H1 (cell line): ENCODE data around the gene CTDNEP1. TPM values are rescaled to one million over a fixed set of nuclear protein-coding genes. Genes with fewer than 3 reads are reported as not detected.

ENCODE experiments used
- CTCF ChIA-PET: fragments of 300-600 bp; sonication (Branson Sonifier 250); formaldehyde crosslinking; loops from one replicate; lab custom pipeline; 2021; ENCODE audit not compliant: partially characterized antibody; lab: Charles Lee
- POLR2A ChIA-PET: fragments of 300-600 bp; sonication (Branson Sonifier 250); formaldehyde crosslinking; loops from one replicate; lab custom pipeline; 2021; ENCODE audit warnings: inconsistent platforms; ENCODE audit not compliant: partially characterized antibody; lab: Charles Lee
- DNase-seq, 2 experiments: peaks; one replicate each; pipeline versions ENCODE4 v3.0.0 to v3.0.0-alpha.2; 2010 to 2022; ENCODE audit warnings: low spot score in 2 of 2, low read depth in 1 of 2, mixed read lengths in 1 of 2
- FAIRE-seq: peaks from 2 replicates; lab custom pipeline; 2011; peaks lifted over from hg19 to GRCh38; lab: Jason Lieb, UNC
- H2AFZ ChIP-seq: 2 replicates; pipeline ENCODE4 v1.8.1; 2012; ENCODE audit warnings: low read length, inconsistent platforms
- H2AK5ac ChIP-seq: 2 replicates; pipeline ENCODE4 v1.6.1; 2013; ENCODE audit warnings: low read depth, low read length
- H2BK120ac ChIP-seq: replicated peaks from 2 replicates; pipeline ENCODE3; 2013; ENCODE audit warnings: low read depth, low read length, inconsistent platforms
- H2BK12ac ChIP-seq: 2 replicates; pipeline ENCODE4 v1.6.1; 2013; ENCODE audit warnings: low read depth, low read length
- H2BK15ac ChIP-seq: 2 replicates; pipeline ENCODE4 v1.6.1; 2013; ENCODE audit warnings: low read length
- H2BK20ac ChIP-seq: 2 replicates; pipeline ENCODE4 v1.6.1; 2013; ENCODE audit warnings: low read length
- H2BK5ac ChIP-seq: 2 replicates; pipeline ENCODE4 v1.6.1; 2013; ENCODE audit warnings: low read depth, low read length
- H3K14ac ChIP-seq: 2 replicates; pipeline ENCODE4 v1.6.1; 2013; ENCODE audit warnings: inconsistent platforms; ENCODE audit not compliant: insufficient read length
- H3K18ac ChIP-seq: 2 replicates; pipeline ENCODE4 v1.6.1; 2013; ENCODE audit warnings: low read length; ENCODE audit errors: extremely low read depth
- H3K23ac ChIP-seq: 2 replicates; pipeline ENCODE4 v1.6.1; 2013; ENCODE audit warnings: inconsistent platforms; ENCODE audit not compliant: insufficient read length
- H3K23me2 ChIP-seq: 2 replicates; pipeline ENCODE4 v1.6.1; 2013; ENCODE audit warnings: low read depth, low read length
- H3K27ac ChIP-seq: 2 replicates; pipeline ENCODE4 v1.6.1; 2011; ENCODE audit warnings: low read depth, low read length, inconsistent platforms
- H3K27me3 ChIP-seq, 4 experiments: replicated peaks in 1 of 4; 1 replicate in 1 of 4; 2 replicates in 3 of 4; pipeline versions ENCODE4 v1.6.1 to v1.8.1; 2011 to 2013; ENCODE audit warnings: low read length in 3 of 4, mild to moderate bottlenecking in 3 of 4, inconsistent platforms in 2 of 4, mixed read lengths in 2 of 4, moderate library complexity in 1 of 4; ENCODE audit not compliant: control insufficient read depth in 3 of 4, insufficient read depth in 3 of 4; ENCODE audit errors: extremely low read depth in 1 of 4
- H3K36me3 ChIP-seq, 4 experiments: 2 replicates each; pipeline versions ENCODE4 v1.6.1 to v1.8.1; 2011 to 2013; ENCODE audit warnings: mild to moderate bottlenecking in 4 of 4, low read length in 3 of 4, moderate library complexity in 2 of 4, control low read depth in 1 of 4, inconsistent platforms in 1 of 4; ENCODE audit not compliant: insufficient read depth in 4 of 4, control insufficient read depth in 2 of 4
- H3K4ac ChIP-seq: replicated peaks from 2 replicates; pipeline ENCODE3; 2013; ENCODE audit warnings: low read length, low read depth, mixed read lengths, inconsistent platforms; ENCODE audit not compliant: insufficient read length
- H3K4me1 ChIP-seq, 4 experiments: replicated peaks in 1 of 4; 1 replicate in 1 of 4; 2 replicates in 3 of 4; pipeline versions ENCODE4 v1.6.1 to v1.8.1; 2011 to 2013; ENCODE audit warnings: low read length in 3 of 4, inconsistent platforms in 2 of 4, mixed read lengths in 1 of 4; ENCODE audit not compliant: insufficient read depth in 4 of 4, control insufficient read depth in 3 of 4
- H3K4me2 ChIP-seq, 2 experiments: 2 replicates each; pipeline versions ENCODE4 v1.6.1 to v1.8.1; 2011 to 2013; ENCODE audit warnings: low read depth in 2 of 2, low read length in 2 of 2, control low read depth in 1 of 2, inconsistent platforms in 1 of 2, mild to moderate bottlenecking in 1 of 2; ENCODE audit not compliant: insufficient read depth in 1 of 2
- H3K4me3 ChIP-seq, 4 experiments: fragments of 200-600, 300-600 bp in 1 of 4; sonication (generic), shearing (Covaris generic), sonication (Bioruptor Twin) in 1 of 4; 2 replicates each; pipeline versions ENCODE4 v1.5.1 to v1.8.1; 2011 to 2016; ENCODE audit warnings: low read length in 4 of 4, low read depth in 3 of 4, control low read depth in 2 of 4, inconsistent platforms in 2 of 4, mild to moderate bottlenecking in 2 of 4, mixed read lengths in 1 of 4, moderate library complexity in 1 of 4; ENCODE audit not compliant: insufficient read depth in 2 of 4; ENCODE audit errors: extremely low read depth in 1 of 4
- H3K56ac ChIP-seq: replicated peaks from 2 replicates; pipeline ENCODE3; 2013; ENCODE audit warnings: low read depth, mild to moderate bottlenecking, mixed read lengths, low read length, inconsistent platforms; ENCODE audit not compliant: insufficient read length
- H3K79me1 ChIP-seq: 2 replicates; pipeline ENCODE4 v1.6.1; 2013; ENCODE audit warnings: low read depth, low read length, control low read depth
- H3K79me2 ChIP-seq, 2 experiments: 2 replicates each; pipeline versions ENCODE4 v1.6.1 to v1.8.1; 2012 to 2013; ENCODE audit warnings: low read length in 2 of 2, mild to moderate bottlenecking in 2 of 2, inconsistent platforms in 1 of 2; ENCODE audit not compliant: insufficient read depth in 2 of 2, control insufficient read depth in 1 of 2
- H3K9ac ChIP-seq, 4 experiments: replicated peaks in 1 of 4; 1 replicate in 1 of 4; 2 replicates in 3 of 4; pipeline versions ENCODE4 v1.6.1 to v1.8.1; 2011 to 2013; ENCODE audit warnings: low read depth in 3 of 4, low read length in 3 of 4, control low read depth in 2 of 4, mild to moderate bottlenecking in 2 of 4, moderate library complexity in 2 of 4, inconsistent platforms in 1 of 4; ENCODE audit errors: extremely low read depth in 1 of 4
- H3K9me3 ChIP-seq, 2 experiments: 2 replicates each; pipeline versions ENCODE4 v1.6.1 to v1.8.1; 2012 to 2013; ENCODE audit warnings: mild to moderate bottlenecking in 2 of 2, moderate library complexity in 2 of 2, control low read depth in 1 of 2, inconsistent platforms in 1 of 2, low read depth in 1 of 2, low read length in 1 of 2, mixed read lengths in 1 of 2; ENCODE audit not compliant: insufficient read depth in 2 of 2
- H4K20me1 ChIP-seq, 2 experiments: replicated peaks in 1 of 2; 2 replicates each; pipeline versions ENCODE3 to v1.8.1; 2011 to 2013; ENCODE audit warnings: inconsistent platforms in 2 of 2, low read length in 2 of 2, mild to moderate bottlenecking in 1 of 2; ENCODE audit not compliant: insufficient read depth in 2 of 2, control insufficient read depth in 1 of 2
- H4K5ac ChIP-seq: 2 replicates; pipeline ENCODE4 v1.6.1; 2013; ENCODE audit warnings: low read length, low read depth, mixed read lengths, inconsistent platforms; ENCODE audit not compliant: insufficient read length
- H4K8ac ChIP-seq: 2 replicates; pipeline ENCODE4 v1.8.0; 2013; ENCODE audit warnings: mild to moderate bottlenecking, moderate library complexity, low read length, inconsistent platforms; ENCODE audit not compliant: insufficient read depth; ENCODE audit errors: extremely low read depth
- H4K91ac ChIP-seq: replicated peaks from 2 replicates; pipeline ENCODE3; 2013; ENCODE audit warnings: low read length, mixed read lengths, inconsistent platforms; ENCODE audit not compliant: insufficient read length
- BCL11A ChIP-seq, 2 experiments: IDR thresholded peaks; one replicate each; pipeline ENCODE4 v1.6.1; 2011; ENCODE audit warnings: low read depth in 2 of 2, low read length in 2 of 2, mild to moderate bottlenecking in 2 of 2
- BRCA1 ChIP-seq: IDR thresholded peaks from 2 replicates; pipeline ENCODE4 v1.6.1; 2012; ENCODE audit warnings: low read depth, low read length, improper control_type of control experiment
- CREB1 ChIP-seq: IDR thresholded peaks from 2 replicates; pipeline ENCODE4 v1.6.1; 2012; ENCODE audit warnings: inconsistent platforms
- HDAC6 ChIP-seq: IDR thresholded peaks from one replicate; pipeline ENCODE4 v1.7.1; 2012; ENCODE audit warnings: low read depth, mild to moderate bottlenecking, inconsistent platforms, low read length, moderate library complexity
- JUND ChIP-seq: IDR thresholded peaks from 2 replicates; pipeline ENCODE4 v1.6.1; 2011; ENCODE audit warnings: mild to moderate bottlenecking, improper control_type of control experiment, low read length
- POLR2AphosphoS5 ChIP-seq: IDR thresholded peaks from 2 replicates; pipeline ENCODE4 v1.6.1; 2011; ENCODE audit warnings: low read depth, low read length
- POU5F1 ChIP-seq: IDR thresholded peaks from 2 replicates; pipeline ENCODE4 v1.6.1; 2011; ENCODE audit warnings: low read depth, mild to moderate bottlenecking, low read length, moderate library complexity
- SIX5 ChIP-seq: IDR thresholded peaks from 2 replicates; pipeline ENCODE4 v1.6.1; 2011; ENCODE audit warnings: mild to moderate bottlenecking, low read depth, low read length
- SP2 ChIP-seq: IDR thresholded peaks from 2 replicates; pipeline ENCODE4 v1.6.1; 2012; ENCODE audit warnings: mild to moderate bottlenecking, low read length, inconsistent platforms
- SUZ12 ChIP-seq: fragments of 200-600 bp; sonication (generic); IDR thresholded peaks from 2 replicates; pipeline ENCODE4 v1.6.1; 2012; ENCODE audit warnings: mild to moderate bottlenecking, inconsistent platforms, low read length, moderate library complexity, mixed read lengths
- TAF7 ChIP-seq: optimal IDR thresholded peaks from 2 replicates; pipeline ENCODE3; 2011; ENCODE audit warnings: low read depth, mild to moderate bottlenecking, inconsistent platforms, low read length, moderate library complexity, borderline replicate concordance
- TEAD4 ChIP-seq: IDR thresholded peaks from 2 replicates; pipeline ENCODE4 v1.6.1; 2012; ENCODE audit warnings: low read depth, low read length, inconsistent platforms, mixed read lengths
- ZNF274 ChIP-seq: IDR thresholded peaks from 2 replicates; pipeline ENCODE4 v1.7.0; 2012; ENCODE audit warnings: low read length, borderline replicate concordance; ENCODE audit errors: extremely low read depth
- whole genome bisulfite sequencing, 2 experiments: shearing (Covaris generic) in 1 of 2; methylation state at CpG; one replicate each; pipeline versions ENCODE4 v1.1.6 to v1.1.7; 2013 to 2015; ENCODE audit warnings: low lambda C conversion rate in 2 of 2, mixed read lengths in 2 of 2, inconsistent platforms in 1 of 2, low coverage in 1 of 2, missing lambda C conversion rate in 1 of 2; ENCODE audit not compliant: insufficient replicate concordance in 2 of 2, insufficient coverage in 1 of 2, insufficient read length in 1 of 2; ENCODE audit errors: extremely low coverage in 1 of 2, missing lambda C conversion rate in 1 of 2; 5-methylcytosine and 5-hydroxymethylcytosine counted together
- polyA plus RNA-seq, 7 experiments: library from polyadenylated mRNA; depleted of rRNA in 3 of 7; stranded (reverse) in 5 of 7; unstranded in 2 of 7; fragments of >200 nt in 5 of 7; fragments of 200-250 nt in 2 of 7; gene quantifications; 1 replicate in 5 of 7; 2 replicates in 1 of 7; 4 replicates in 1 of 7; pipeline versions ENCODE4 v1.2.1 to v1.2.3, GENCODE V29; 2011 to 2013; ENCODE audit warnings: missing spikeins in 2 of 7, mixed read lengths in 2 of 7
- total RNA-seq: library from RNA; stranded (reverse); fragmentation: NEBNext Ultra II Directional; extraction: Animal tissue kit (Norgen Biotek cat#: 25700); gene quantifications from 2 replicates; pipeline ENCODE4 v1.2.1, GENCODE V29; 2021
- TF ChIP-seq, protein P1 (sequence below): IDR thresholded peaks from 2 replicates; pipeline ENCODE4 v1.6.1; 2011; ENCODE audit warnings: low read depth, mild to moderate bottlenecking, low read length; ENCODE audit not compliant: insufficient read depth

The CTDNEP1 gene
- total and polyA plus RNA-seq, 2 of the 8 experiments (the other 6 are each of a cell fraction or from before 2014, with no cell fraction given): 114 to 123 TPM

GRCh38 chr17:7223375-7223774 is 28.2 kb downstream of the CTDNEP1 start:
- WGBS, 2 experiments: 88% methylated on average over 4 of the region's 4 CpGs; no CpG with 5 or more reads in 1 of the 2 experiments
- Histone ChIP-seq H2AK5ac (no peak overlapping the region), H2BK5ac (no peak overlapping the region), H2AFZ (no peak overlapping the region), H3K18ac (no peak overlapping the region), H3K9me3 (no peaks in the 10 kb centered on the region), H4K5ac (no peak overlapping the region), H4K8ac (no peak overlapping the region), H3K79me2 (no peaks in the 10 kb centered on the region), H3K27ac (no peak overlapping the region), H3K36me3 (peaks cover 24 to 61% (median 50%) of the 10 kb centered on the region in 4 experiments), H2BK20ac (no peak overlapping the region), H3K4me2 (no peak overlapping the region), H3K23ac (no peak overlapping the region), H3K56ac (no peak overlapping the region), H3K23me2 (peaks cover 5% of the 10 kb centered on the region; the same call in 1 of the 2 replicates), H3K4me3 (no peak overlapping the region), H3K4ac (no peak overlapping the region), H4K91ac (no peak overlapping the region), H3K9ac (no peak overlapping the region), H2BK12ac (no peak overlapping the region), H2BK120ac (no peak overlapping the region), H3K14ac (no peak overlapping the region), H2BK15ac (no peak overlapping the region), H3K4me1 (peaks cover 0 to 12% (median 7%) of the 10 kb centered on the region in 4 experiments; a peak in 5 of 7 replicates), H3K79me1 (no peaks in the 10 kb centered on the region), H4K20me1 (peaks cover 14 to 34% of the 10 kb centered on the region in 2 experiments), H3K27me3 (no peaks in the 10 kb centered on the region)
- POLR2A ChIA-PET: interaction anchor here (0.9 to 10.7 kb wide), 5 partner anchors 10 to 90 kb away, joined by 3 to 386 read pairs (median 15); partner anchors contain the start of genes CTDNEP1, DVL2, ELP5 and GABARAP
- no peak for FAIRE-seq
- CTCF ChIA-PET: interaction anchor here (1.1 to 1.6 kb wide), 3 partner anchors 11 to 85 kb away, joined by 3 to 4 read pairs (median 3); partner anchors contain the start of gene DVL2
- DNase-seq: no peak
- TF ChIP-seq POU5F1 (no peak), POLR2AphosphoS5 (no peak), BRCA1 (no peak), HDAC6 (no peak), CREB1 (no peak), TEAD4 (no peak), SUZ12 (no peak), TAF7 (no peak), BCL11A (IDR thresholded peaks at IDR 0.05; ENCODE audit: low read depth in 2 of 2, low read length in 2 of 2) (no peak), SIX5 (no peak), JUND (no peak), SP2 (no peak), ZNF274 (no peak)
- TF ChIP-seq, protein P1, sequence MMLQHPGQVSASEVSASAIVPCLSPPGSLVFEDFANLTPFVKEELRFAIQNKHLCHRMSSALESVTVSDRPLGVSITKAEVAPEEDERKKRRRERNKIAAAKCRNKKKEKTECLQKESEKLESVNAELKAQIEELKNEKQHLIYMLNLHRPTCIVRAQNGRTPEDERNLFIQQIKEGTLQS: no peak
